ENCODE results near the gene PHKG1.
"Not testable (repeated sequence)": the region's sequence is repeated elsewhere in the genome, so short reads cannot be mapped to it uniquely, and the experiment has no call there.

DNA sequence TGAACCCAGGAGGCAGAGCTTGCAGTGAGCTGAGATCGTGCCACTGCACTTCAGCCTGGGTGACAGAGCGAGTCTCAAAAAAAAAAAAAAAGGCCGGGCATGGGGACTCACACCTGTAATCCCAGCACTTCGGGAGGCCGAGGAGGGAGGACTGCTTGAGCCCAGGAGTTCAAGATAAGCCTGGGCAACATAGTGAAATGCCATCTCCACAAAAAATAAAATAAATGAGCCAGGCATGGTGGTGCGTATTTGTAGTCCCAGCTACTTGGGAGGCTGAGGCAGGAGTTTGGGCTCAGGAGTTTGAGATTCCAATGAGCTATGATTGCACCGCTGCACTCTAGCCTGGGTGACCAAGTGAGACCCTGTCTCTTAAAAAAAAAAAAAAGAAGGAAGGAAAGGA lies 60.2 kb downstream of the PHKG1 start:
- TF ChIP-seq, protein P1, sequence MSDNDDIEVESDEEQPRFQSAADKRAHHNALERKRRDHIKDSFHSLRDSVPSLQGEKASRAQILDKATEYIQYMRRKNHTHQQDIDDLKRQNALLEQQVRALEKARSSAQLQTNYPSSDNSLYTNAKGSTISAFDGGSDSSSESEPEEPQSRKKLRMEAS (CRISPR knock-in tag; IDR thresholded peaks at IDR 0.05), result not testable (repeated sequence)
- TF ChIP-seq, protein P2, sequence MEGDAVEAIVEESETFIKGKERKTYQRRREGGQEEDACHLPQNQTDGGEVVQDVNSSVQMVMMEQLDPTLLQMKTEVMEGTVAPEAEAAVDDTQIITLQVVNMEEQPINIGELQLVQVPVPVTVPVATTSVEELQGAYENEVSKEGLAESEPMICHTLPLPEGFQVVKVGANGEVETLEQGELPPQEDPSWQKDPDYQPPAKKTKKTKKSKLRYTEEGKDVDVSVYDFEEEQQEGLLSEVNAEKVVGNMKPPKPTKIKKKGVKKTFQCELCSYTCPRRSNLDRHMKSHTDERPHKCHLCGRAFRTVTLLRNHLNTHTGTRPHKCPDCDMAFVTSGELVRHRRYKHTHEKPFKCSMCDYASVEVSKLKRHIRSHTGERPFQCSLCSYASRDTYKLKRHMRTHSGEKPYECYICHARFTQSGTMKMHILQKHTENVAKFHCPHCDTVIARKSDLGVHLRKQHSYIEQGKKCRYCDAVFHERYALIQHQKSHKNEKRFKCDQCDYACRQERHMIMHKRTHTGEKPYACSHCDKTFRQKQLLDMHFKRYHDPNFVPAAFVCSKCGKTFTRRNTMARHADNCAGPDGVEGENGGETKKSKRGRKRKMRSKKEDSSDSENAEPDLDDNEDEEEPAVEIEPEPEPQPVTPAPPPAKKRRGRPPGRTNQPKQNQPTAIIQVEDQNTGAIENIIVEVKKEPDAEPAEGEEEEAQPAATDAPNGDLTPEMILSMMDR (IDR thresholded peaks at IDR 0.05), result not testable (repeated sequence)
- not testable (repeated sequence) for TF ChIP-seq TP53 (CRISPR knock-in tag; IDR thresholded peaks at IDR 0.05); SMAD4 (CRISPR knock-in tag; IDR thresholded peaks at IDR 0.05); SP1 (CRISPR knock-in tag; conservative IDR thresholded peaks at IDR 0.05); ZNF317 (CRISPR knock-in tag; IDR thresholded peaks at IDR 0.05; ENCODE audit: borderline replicate concordance, low read depth)

All from WTC11 (cell line).